ENCODE measurements around the gene TNRC6C.
"Not testable (repeated sequence)": the region's sequence is repeated elsewhere in the genome, so short reads cannot be mapped to it uniquely, and the experiment has no call there.

Gene TNRC6C

GRCh38 chr17:77962348-77962747 is 3.8 kb downstream of the TNRC6C start:
- no peak for TF ChIP-seq CTCF (IDR thresholded peaks at IDR 0.05; ENCODE audit: control insufficient read depth, insufficient read depth, low read depth, low read length, missing control alignments)
- no peak overlapping the region for H3K4me3 ChIP-seq (ENCODE audit: control insufficient read depth, low read depth, low read length)
- DNase-seq (ENCODE audit: low read depth) = no peak

- no peak overlapping the region for H3K4me3 ChIP-seq (ENCODE audit: control insufficient read depth, low read depth, low read length)
- peak; percentile 72 for DNase-seq (ENCODE audit: low read depth)
- TF ChIP-seq CTCF (IDR thresholded peaks at IDR 0.05; ENCODE audit: control insufficient read depth, insufficient read depth, low read depth, low read length, missing control alignments) = no peak
Observed at GRCh38 chr17:77963441-77963840, 4.9 kb downstream of the TNRC6C start.

GRCh38 chr17:77965352-77965751 is 6.8 kb downstream of the TNRC6C start:
- DNase-seq (ENCODE audit: low read depth) = no peak
- no peak overlapping the region for H3K4me3 ChIP-seq (ENCODE audit: control insufficient read depth, low read depth, low read length)
- TF ChIP-seq CTCF (IDR thresholded peaks at IDR 0.05; ENCODE audit: control insufficient read depth, insufficient read depth, low read depth, low read length, missing control alignments) = no peak

GRCh38 chr17:77966476-77966875 is 8.0 kb downstream of the TNRC6C start:
- no peak for TF ChIP-seq CTCF (IDR thresholded peaks at IDR 0.05; ENCODE audit: control insufficient read depth, insufficient read depth, low read depth, low read length, missing control alignments)
- no peak for DNase-seq (ENCODE audit: low read depth)

GRCh38 chr17:77968788-77969187 is 10.3 kb downstream of the TNRC6C start:
- no peak for TF ChIP-seq CTCF (IDR thresholded peaks at IDR 0.05; ENCODE audit: control insufficient read depth, insufficient read depth, low read depth, low read length, missing control alignments)
- no peak for DNase-seq (ENCODE audit: low read depth)

More at GRCh38 chr17:77966476-77966875, 8.0 kb downstream of the TNRC6C start:
- no peak overlapping the region for H3K4me3 ChIP-seq (ENCODE audit: control insufficient read depth, low read depth, low read length)

GRCh38 chr17:77972271-77972670 is 13.8 kb downstream of the TNRC6C start:
- not testable (repeated sequence) for H3K4me3 ChIP-seq (ENCODE audit: control insufficient read depth, low read depth, low read length); DNase-seq (ENCODE audit: low read depth)

More at GRCh38 chr17:77968788-77969187, 10.3 kb downstream of the TNRC6C start:
- H3K4me3 ChIP-seq (ENCODE audit: control insufficient read depth, low read depth, low read length) = no peak overlapping the region

GRCh38 chr17:77973953-77974352 is 15.4 kb downstream of the TNRC6C start:
- DNase-seq (ENCODE audit: low read depth) = no peak
- no peak overlapping the region for H3K4me3 ChIP-seq (ENCODE audit: control insufficient read depth, low read depth, low read length)
- TF ChIP-seq CTCF (IDR thresholded peaks at IDR 0.05; ENCODE audit: control insufficient read depth, insufficient read depth, low read depth, low read length, missing control alignments) = no peak
